ENCODE measurements around the gene SKAP2.

SKAP2 gene

DNA sequence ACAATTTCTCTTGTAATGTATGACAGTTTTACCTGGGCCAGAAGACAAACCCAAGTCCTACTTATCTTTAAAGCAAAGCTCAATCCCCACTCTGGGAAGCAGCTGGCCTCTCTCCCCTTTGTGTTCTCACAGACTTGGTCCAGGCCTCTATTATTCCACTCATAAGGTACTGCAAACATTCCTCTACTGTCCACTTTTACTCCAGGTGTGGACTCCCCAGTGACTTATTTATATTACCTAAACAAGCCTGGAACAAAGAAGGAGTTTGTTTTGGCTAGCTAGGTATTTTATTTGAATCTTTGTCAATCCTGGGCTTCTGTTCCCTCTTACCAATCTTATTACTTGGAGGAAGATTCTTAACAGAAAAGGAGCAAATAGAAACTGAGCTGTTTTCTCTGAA lies 163.5 kb downstream of the SKAP2 start:
- DNase-seq, result no peak
- Histone ChIP-seq H2BK15ac (replicated peaks; ENCODE audit: low read depth) (no peak overlapping the region), H4K8ac (ENCODE audit: low read depth, low read length) (no peak overlapping the region), H3K18ac (ENCODE audit: low read length) (no peak overlapping the region), H3K4me3 (ENCODE audit: low read length) (no peak overlapping the region), H2BK120ac (ENCODE audit: low read depth, low read length) (no peak overlapping the region), H2BK5ac (ENCODE audit: low read length) (no peak overlapping the region), H3K56ac (ENCODE audit: low read length) (no peak overlapping the region), H3K9ac (ENCODE audit: low read length) (no peak overlapping the region), H3K27ac (ENCODE audit: low read depth, low read length) (no peak overlapping the region), H2AK5ac (ENCODE audit: low read length) (no peak overlapping the region), H3K4me1 (ENCODE audit: control insufficient read depth, low read depth, low read length) (no peaks in the 10 kb centered on the region), H3K23ac (ENCODE audit: low read length) (no peak overlapping the region), H3K27me3 (ENCODE audit: insufficient read depth, low read length, poor library complexity) (no peaks in the 10 kb centered on the region), H3K4ac (ENCODE audit: low read depth, low read length) (no peak overlapping the region), H3K79me2 (ENCODE audit: control insufficient read depth, insufficient read depth, low read length) (no peaks in the 10 kb centered on the region), H3K79me1 (ENCODE audit: low read length) (no peaks in the 10 kb centered on the region), H4K5ac (ENCODE audit: low read length) (no peak overlapping the region), H3K36me3 (ENCODE audit: control insufficient read depth, insufficient read depth, low read length) (no peaks in the 10 kb centered on the region), H3K4me2 (ENCODE audit: low read length) (no peak overlapping the region)

GRCh38 chr7:26700386-26700785 lies 164.0 kb downstream of the SKAP2 start:
- H2BK120ac ChIP-seq (ENCODE audit: low read depth, low read length), result no peak overlapping the region
- no peak overlapping the region for H3K4me3 ChIP-seq (ENCODE audit: low read length)
- no peaks in the 10 kb centered on the region for H3K36me3 ChIP-seq (ENCODE audit: control insufficient read depth, insufficient read depth, low read length)
- no peak overlapping the region for H3K27ac ChIP-seq (ENCODE audit: low read depth, low read length)
- DNase-seq, result no peak
- H2BK5ac ChIP-seq (ENCODE audit: low read length), result no peak overlapping the region
- no peaks in the 10 kb centered on the region for H3K4me1 ChIP-seq (ENCODE audit: control insufficient read depth, low read depth, low read length)
- no peak overlapping the region for H3K9ac ChIP-seq (ENCODE audit: low read length)
- H4K8ac ChIP-seq (ENCODE audit: low read depth, low read length), result no peak overlapping the region
- no peaks in the 10 kb centered on the region for H3K79me1 ChIP-seq (ENCODE audit: low read length)
- no peak overlapping the region for H3K4me2 ChIP-seq (ENCODE audit: low read length)
- no peak overlapping the region for H3K4ac ChIP-seq (ENCODE audit: low read depth, low read length)
- no peak overlapping the region for H3K18ac ChIP-seq (ENCODE audit: low read length)
- no CpG with 5 or more reads among the region's 5 CpGs for WGBS (ENCODE audit: extremely low coverage, insufficient coverage, low lambda C conversion rate)
- H2AK5ac ChIP-seq (ENCODE audit: low read length), result no peak overlapping the region
- no peak overlapping the region for H3K23ac ChIP-seq (ENCODE audit: low read length)
- H3K27me3 ChIP-seq (ENCODE audit: insufficient read depth, low read length, poor library complexity), result no peaks in the 10 kb centered on the region
- H3K56ac ChIP-seq (ENCODE audit: low read length), result no peak overlapping the region
- H2BK15ac ChIP-seq (replicated peaks; ENCODE audit: low read depth), result no peak overlapping the region
- no peaks in the 10 kb centered on the region for H3K79me2 ChIP-seq (ENCODE audit: control insufficient read depth, insufficient read depth, low read length)
- H4K5ac ChIP-seq (ENCODE audit: low read length), result no peak overlapping the region

GRCh38 chr7:26699766-26700165 lies 164.6 kb downstream of the SKAP2 start:
- Histone ChIP-seq H3K4me3 (ENCODE audit: low read length) (no peak overlapping the region), H3K27me3 (ENCODE audit: insufficient read depth, low read length, poor library complexity) (no peaks in the 10 kb centered on the region), H2AK5ac (ENCODE audit: low read length) (no peak overlapping the region), H3K56ac (ENCODE audit: low read length) (no peak overlapping the region), H2BK5ac (ENCODE audit: low read length) (no peak overlapping the region), H3K9ac (ENCODE audit: low read length) (no peak overlapping the region), H4K5ac (ENCODE audit: low read length) (no peak overlapping the region), H3K4me1 (ENCODE audit: control insufficient read depth, low read depth, low read length) (no peaks in the 10 kb centered on the region), H3K23ac (ENCODE audit: low read length) (no peak overlapping the region), H3K18ac (ENCODE audit: low read length) (no peak overlapping the region), H2BK15ac (replicated peaks; ENCODE audit: low read depth) (no peak overlapping the region), H3K4ac (ENCODE audit: low read depth, low read length) (no peak overlapping the region), H3K79me1 (ENCODE audit: low read length) (no peaks in the 10 kb centered on the region), H4K8ac (ENCODE audit: low read depth, low read length) (no peak overlapping the region), H3K36me3 (ENCODE audit: control insufficient read depth, insufficient read depth, low read length) (no peaks in the 10 kb centered on the region), H3K79me2 (ENCODE audit: control insufficient read depth, insufficient read depth, low read length) (no peaks in the 10 kb centered on the region), H3K27ac (ENCODE audit: low read depth, low read length) (no peak overlapping the region), H3K4me2 (ENCODE audit: low read length) (no peak overlapping the region), H2BK120ac (ENCODE audit: low read depth, low read length) (no peak overlapping the region)
- no CpG with 5 or more reads among the region's 1 CpG for WGBS (ENCODE audit: extremely low coverage, insufficient coverage, low lambda C conversion rate)
- DNase-seq, result no peak

DNA sequence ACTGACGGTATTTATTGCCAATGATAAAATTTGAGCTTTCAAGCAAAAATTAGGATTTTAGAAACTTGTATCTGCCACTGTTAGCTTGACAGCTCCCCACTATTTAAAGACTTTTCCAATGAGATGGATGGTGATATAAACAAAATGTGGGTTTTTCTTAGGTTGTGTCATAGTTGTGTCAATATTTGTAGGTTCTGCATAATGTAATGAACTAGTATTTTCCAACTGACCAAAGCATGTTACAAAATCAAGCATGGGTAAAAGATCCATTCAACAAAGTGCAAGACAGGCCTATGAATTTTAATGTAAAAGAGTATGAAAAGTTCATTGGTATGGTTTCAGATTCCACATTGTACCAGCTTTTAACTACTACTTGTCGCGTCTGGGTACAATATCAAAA lies 165.6 kb downstream of the SKAP2 start:
- H3K23ac ChIP-seq (ENCODE audit: low read length), result no peak overlapping the region
- no peak overlapping the region for H3K4me3 ChIP-seq (ENCODE audit: low read length)
- H3K79me2 ChIP-seq (ENCODE audit: control insufficient read depth, insufficient read depth, low read length), result no peaks in the 10 kb centered on the region
- no peak overlapping the region for H4K8ac ChIP-seq (ENCODE audit: low read depth, low read length)
- no peaks in the 10 kb centered on the region for H3K79me1 ChIP-seq (ENCODE audit: low read length)
- no CpG with 5 or more reads among the region's 3 CpGs for WGBS (ENCODE audit: extremely low coverage, insufficient coverage, low lambda C conversion rate)
- no peak overlapping the region for H2BK15ac ChIP-seq (replicated peaks; ENCODE audit: low read depth)
- no peak overlapping the region for H3K4ac ChIP-seq (ENCODE audit: low read depth, low read length)
- no peak overlapping the region for H2BK120ac ChIP-seq (ENCODE audit: low read depth, low read length)
- H3K4me2 ChIP-seq (ENCODE audit: low read length), result no peak overlapping the region
- H3K18ac ChIP-seq (ENCODE audit: low read length), result no peak overlapping the region
- no peaks in the 10 kb centered on the region for H3K4me1 ChIP-seq (ENCODE audit: control insufficient read depth, low read depth, low read length)
- H2AK5ac ChIP-seq (ENCODE audit: low read length), result no peak overlapping the region
- no peak overlapping the region for H3K56ac ChIP-seq (ENCODE audit: low read length)
- no peak overlapping the region for H4K5ac ChIP-seq (ENCODE audit: low read length)
- H3K36me3 ChIP-seq (ENCODE audit: control insufficient read depth, insufficient read depth, low read length), result no peaks in the 10 kb centered on the region
- H3K27ac ChIP-seq (ENCODE audit: low read depth, low read length), result no peak overlapping the region
- H3K9ac ChIP-seq (ENCODE audit: low read length), result no peak overlapping the region
- no peak overlapping the region for H2BK5ac ChIP-seq (ENCODE audit: low read length)
- no peaks in the 10 kb centered on the region for H3K27me3 ChIP-seq (ENCODE audit: insufficient read depth, low read length, poor library complexity)
- DNase-seq, result no peak

GRCh38 chr7:26698194-26698593 lies 166.2 kb downstream of the SKAP2 start:
- Histone ChIP-seq H3K79me1 (ENCODE audit: low read length) (no peaks in the 10 kb centered on the region), H3K4ac (ENCODE audit: low read depth, low read length) (no peak overlapping the region), H4K5ac (ENCODE audit: low read length) (no peak overlapping the region), H3K4me3 (ENCODE audit: low read length) (no peak overlapping the region), H3K56ac (ENCODE audit: low read length) (no peak overlapping the region), H3K4me1 (ENCODE audit: control insufficient read depth, low read depth, low read length) (no peaks in the 10 kb centered on the region), H2BK5ac (ENCODE audit: low read length) (no peak overlapping the region), H3K36me3 (ENCODE audit: control insufficient read depth, insufficient read depth, low read length) (no peaks in the 10 kb centered on the region), H3K79me2 (ENCODE audit: control insufficient read depth, insufficient read depth, low read length) (no peaks in the 10 kb centered on the region), H2BK15ac (replicated peaks; ENCODE audit: low read depth) (no peak overlapping the region), H3K27me3 (ENCODE audit: insufficient read depth, low read length, poor library complexity) (no peaks in the 10 kb centered on the region), H3K27ac (ENCODE audit: low read depth, low read length) (no peak overlapping the region), H2BK120ac (ENCODE audit: low read depth, low read length) (no peak overlapping the region), H3K4me2 (ENCODE audit: low read length) (no peak overlapping the region), H3K18ac (ENCODE audit: low read length) (no peak overlapping the region), H2AK5ac (ENCODE audit: low read length) (no peak overlapping the region), H3K9ac (ENCODE audit: low read length) (no peak overlapping the region), H3K23ac (ENCODE audit: low read length) (no peak overlapping the region), H4K8ac (ENCODE audit: low read depth, low read length) (no peak overlapping the region)
- DNase-seq, result no peak
- WGBS (ENCODE audit: extremely low coverage, insufficient coverage, low lambda C conversion rate), result no CpG with 5 or more reads among the region's 1 CpG

- H3K4me3 ChIP-seq (ENCODE audit: low read length), result no peak overlapping the region
- H2BK15ac ChIP-seq (replicated peaks; ENCODE audit: low read depth), result no peak overlapping the region
- H3K56ac ChIP-seq (ENCODE audit: low read length), result no peak overlapping the region
- H3K36me3 ChIP-seq (ENCODE audit: control insufficient read depth, insufficient read depth, low read length), result no peaks in the 10 kb centered on the region
- no peak for DNase-seq
- H3K79me1 ChIP-seq (ENCODE audit: low read length), result no peaks in the 10 kb centered on the region
- H3K27ac ChIP-seq (ENCODE audit: low read depth, low read length), result no peak overlapping the region
- no peak overlapping the region for H4K5ac ChIP-seq (ENCODE audit: low read length)
- H2BK5ac ChIP-seq (ENCODE audit: low read length), result no peak overlapping the region
- H3K18ac ChIP-seq (ENCODE audit: low read length), result no peak overlapping the region
- no peak overlapping the region for H3K23ac ChIP-seq (ENCODE audit: low read length)
- H3K27me3 ChIP-seq (ENCODE audit: insufficient read depth, low read length, poor library complexity), result no peaks in the 10 kb centered on the region
- H3K79me2 ChIP-seq (ENCODE audit: control insufficient read depth, insufficient read depth, low read length), result no peaks in the 10 kb centered on the region
- H4K8ac ChIP-seq (ENCODE audit: low read depth, low read length), result no peak overlapping the region
- H3K4me2 ChIP-seq (ENCODE audit: low read length), result no peak overlapping the region
- no peak overlapping the region for H3K9ac ChIP-seq (ENCODE audit: low read length)
- no peaks in the 10 kb centered on the region for H3K4me1 ChIP-seq (ENCODE audit: control insufficient read depth, low read depth, low read length)
- no peak overlapping the region for H2BK120ac ChIP-seq (ENCODE audit: low read depth, low read length)
- no CpG with 5 or more reads among the region's 5 CpGs for WGBS (ENCODE audit: extremely low coverage, insufficient coverage, low lambda C conversion rate)
- no peak overlapping the region for H3K4ac ChIP-seq (ENCODE audit: low read depth, low read length)
- no peak overlapping the region for H2AK5ac ChIP-seq (ENCODE audit: low read length)
These were observed 167.4 kb downstream of the SKAP2 start for GRCh38 chr7:26696978-26697377.

All from mesendoderm (in vitro differentiated cells).